ENCODE data around the gene HSDL2.

- no peak for TF ChIP-seq CTCF (IDR thresholded peaks at IDR 0.05; ENCODE audit: low read depth, low read length)
- TF ChIP-seq MAX (IDR thresholded peaks at IDR 0.05; ENCODE audit: low read depth, low read length): no peak
- TF ChIP-seq POLR2A (IDR thresholded peaks at IDR 0.05; ENCODE audit: extremely low read depth, insufficient read length): no peak
Observed at GRCh38 chr9:112384219-112384618, 4.3 kb downstream of the HSDL2 start.

All from NB4 (cell line).